Fibroblast of skin of right biceps (primary cell): ENCODE data around the gene SEPTIN7.
"Not testable (repeated sequence)": the region's sequence is repeated elsewhere in the genome, so short reads cannot be mapped to it uniquely, and the experiment has no call there.

Experiments used
- DNase-seq: peaks from one replicate; pipeline ENCODE4 v3.0.0-alpha.2; 2013

The SEPTIN7 gene

GRCh38 chr7:35800718-35801391 lies at the start of gene SEPTIN7:
TSS of gene SEPTIN7 (plus strand) at chr7:35801057. CDS start at chr7:35801210, 153 bp downstream.
- DNase-seq = peak; percentile 99

DNA sequence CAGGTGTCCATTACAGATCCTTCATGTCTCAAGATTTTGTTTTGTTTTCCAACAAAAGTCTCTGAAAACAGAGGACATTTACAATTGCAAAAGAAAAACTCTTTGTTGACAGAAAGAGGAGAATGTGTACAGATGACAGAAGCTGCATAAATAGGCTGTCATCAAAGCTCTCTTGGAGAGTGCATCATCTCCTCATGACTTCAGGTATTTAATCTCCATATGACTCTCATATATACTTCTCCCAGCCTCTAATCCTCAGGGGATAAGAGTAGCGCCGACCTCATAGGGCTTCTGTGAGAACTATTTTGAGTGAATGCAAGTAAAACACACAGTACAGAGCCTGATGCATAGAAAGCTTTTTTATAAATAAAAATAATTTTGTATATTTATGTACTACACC lies 48.1 kb upstream of the SEPTIN7 start:
- no peak for DNase-seq

GRCh38 chr7:35753761-35754603 lies 46.9 kb upstream of the SEPTIN7 start:
- no peak for DNase-seq

DNA sequence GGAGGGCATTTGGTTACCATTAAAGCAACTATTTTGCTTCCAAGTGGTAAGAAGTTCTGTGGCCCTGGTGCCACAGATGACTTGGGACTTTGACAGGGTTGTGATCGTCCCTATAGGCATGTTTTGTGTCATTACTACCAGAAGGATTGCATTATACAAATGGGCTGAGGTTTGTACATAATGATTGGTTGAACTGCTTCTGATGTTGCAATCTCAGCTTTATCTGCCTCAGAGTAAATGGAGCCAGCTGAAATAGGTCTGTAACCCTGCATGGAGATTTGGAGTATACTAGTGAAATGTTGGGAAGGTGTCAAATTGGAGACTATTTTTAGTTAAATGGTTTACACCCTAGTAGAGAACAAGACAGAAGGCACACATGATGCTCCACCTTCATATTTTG lies 46.1 kb upstream of the SEPTIN7 start:
- no peak for DNase-seq

GRCh38 chr7:35755711-35756110 lies 45.1 kb upstream of the SEPTIN7 start:
- no peak for DNase-seq

- DNase-seq = not testable (repeated sequence)
Measured at GRCh38 chr7:35756453-35756852, 44.4 kb upstream of the SEPTIN7 start.

DNA sequence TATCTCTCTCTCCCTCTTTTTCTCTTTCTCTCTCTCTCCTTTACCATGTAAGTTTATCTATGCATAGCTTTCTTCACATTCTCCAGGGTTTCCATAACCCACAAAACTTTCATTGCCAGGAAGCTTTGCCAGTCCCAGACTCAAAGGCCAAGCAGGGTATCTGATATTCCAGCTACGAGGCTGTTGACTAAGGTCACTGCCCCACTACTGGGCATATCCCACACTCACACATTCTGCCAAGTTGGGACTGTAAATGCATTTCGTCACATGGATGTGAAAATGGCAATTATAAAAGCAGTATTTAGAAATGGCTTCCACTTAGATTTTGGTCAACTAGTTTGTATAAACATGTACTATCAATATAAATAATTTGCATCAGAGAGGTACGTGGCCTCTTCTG lies 43.3 kb upstream of the SEPTIN7 start:
- DNase-seq = no peak

DNA sequence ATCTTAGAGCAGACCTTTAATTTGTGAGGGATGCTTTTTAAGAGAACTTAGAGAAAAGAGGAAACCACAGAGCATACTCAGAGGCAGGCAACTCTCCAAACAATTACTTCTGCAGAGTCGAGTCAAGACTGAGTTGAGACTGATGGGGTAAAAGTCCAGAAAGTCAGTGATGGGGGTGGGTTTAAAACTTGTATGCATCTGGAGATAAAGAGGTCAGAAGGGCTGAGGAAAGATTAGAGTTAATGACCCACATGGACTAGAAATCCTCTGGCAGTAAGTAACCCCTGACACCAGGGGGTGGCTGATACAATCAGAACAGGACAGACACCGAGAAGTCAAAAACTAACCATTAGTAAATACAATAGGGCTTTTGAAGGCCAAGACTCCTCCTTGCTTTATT lies 42.4 kb upstream of the SEPTIN7 start:
- DNase-seq = no peak

DNA sequence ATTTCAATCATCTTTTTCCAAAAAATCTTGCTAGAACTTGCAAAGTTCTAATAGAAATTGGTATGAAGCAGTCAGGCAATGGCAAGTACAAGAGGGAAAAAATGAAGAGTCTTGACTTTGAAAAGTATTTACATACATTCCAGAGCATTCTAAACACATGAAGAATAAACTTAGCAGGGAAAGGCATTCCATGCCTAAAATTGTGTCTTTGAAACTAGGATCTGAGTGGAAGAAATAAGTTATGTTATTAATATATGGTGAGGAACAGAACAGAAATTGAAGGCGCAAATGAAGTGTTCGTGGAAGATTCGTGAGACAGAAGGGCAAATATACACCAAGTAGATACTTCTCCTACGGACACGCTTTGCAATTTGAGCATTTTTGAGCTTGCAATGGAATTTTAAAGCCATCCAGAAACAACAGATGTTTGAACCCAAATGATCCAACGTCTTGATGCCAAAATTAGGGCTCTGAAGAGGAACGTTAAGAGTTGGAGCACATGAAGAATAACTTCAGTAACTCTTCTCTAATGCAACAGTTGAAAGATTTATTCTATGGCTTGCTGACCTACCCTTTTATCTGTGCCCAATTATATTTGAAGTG lies 40.6 kb upstream of the SEPTIN7 start:
- DNase-seq = no peak

DNA sequence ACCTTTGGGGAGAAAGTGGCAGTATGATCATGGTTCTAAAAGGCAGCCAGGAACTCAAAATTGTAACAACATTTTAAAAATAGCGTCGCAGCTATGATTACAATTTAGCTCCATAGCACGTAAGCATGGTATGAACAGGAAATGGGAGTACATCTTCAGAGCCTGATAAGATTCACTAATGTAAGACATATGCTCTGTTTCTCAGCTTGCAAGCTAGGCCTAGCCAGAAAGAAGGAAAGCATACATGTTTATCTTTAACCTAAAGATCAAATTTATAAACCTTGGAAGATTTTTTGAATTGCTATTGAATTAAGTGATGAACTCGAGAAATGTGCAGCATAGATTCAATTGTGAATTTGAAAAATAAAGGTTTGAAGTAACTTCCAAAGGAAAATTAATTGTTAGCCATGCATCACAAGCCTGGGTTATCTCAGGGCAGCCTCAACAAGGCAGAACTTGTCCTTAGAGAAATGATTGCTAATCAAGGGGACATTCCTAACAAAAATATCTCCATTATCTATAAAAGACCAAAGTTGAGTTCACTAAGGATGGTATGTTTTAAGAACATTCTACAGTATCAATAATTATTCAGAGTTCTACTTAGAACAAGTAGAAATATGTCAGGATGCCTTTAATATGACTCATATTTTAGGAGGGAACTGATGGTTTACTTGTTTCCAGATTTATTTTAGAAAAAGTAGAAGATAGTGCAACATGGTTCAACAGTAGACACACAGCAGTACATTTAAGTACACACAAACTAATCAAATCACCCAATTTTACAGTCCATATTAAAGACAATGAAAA lies 38.8 kb upstream of the SEPTIN7 start:
- peak; percentile 77 for DNase-seq

- DNase-seq = no peak
Measured at GRCh38 chr7:35762781-35763180, 38.1 kb upstream of the SEPTIN7 start.

GRCh38 chr7:35768346-35768745 lies 32.5 kb upstream of the SEPTIN7 start:
- DNase-seq = no peak

DNA sequence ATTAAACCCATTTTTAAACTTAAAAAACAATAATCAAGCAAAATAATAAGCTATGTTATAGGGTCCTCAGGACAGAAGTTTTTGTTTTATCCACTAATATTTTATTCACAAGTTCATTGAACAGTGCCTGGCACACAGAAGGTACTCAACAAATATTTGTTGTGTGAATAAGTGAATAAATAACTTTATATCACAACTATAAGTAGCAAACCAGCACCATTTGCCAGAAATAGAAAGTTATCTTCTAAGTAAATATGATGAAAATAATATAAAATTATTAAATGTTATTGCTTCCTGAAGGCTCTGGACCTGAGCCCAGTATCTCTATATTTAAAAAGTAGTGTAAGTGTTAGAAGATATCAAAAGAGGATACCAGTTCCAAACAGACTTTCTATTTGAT lies 29.1 kb upstream of the SEPTIN7 start:
- DNase-seq = no peak

- DNase-seq = no peak
Measured at GRCh38 chr7:35773994-35774393, 26.9 kb upstream of the SEPTIN7 start.

- no peak for DNase-seq
Measured at GRCh38 chr7:35776686-35777085, 24.2 kb upstream of the SEPTIN7 start.

DNA sequence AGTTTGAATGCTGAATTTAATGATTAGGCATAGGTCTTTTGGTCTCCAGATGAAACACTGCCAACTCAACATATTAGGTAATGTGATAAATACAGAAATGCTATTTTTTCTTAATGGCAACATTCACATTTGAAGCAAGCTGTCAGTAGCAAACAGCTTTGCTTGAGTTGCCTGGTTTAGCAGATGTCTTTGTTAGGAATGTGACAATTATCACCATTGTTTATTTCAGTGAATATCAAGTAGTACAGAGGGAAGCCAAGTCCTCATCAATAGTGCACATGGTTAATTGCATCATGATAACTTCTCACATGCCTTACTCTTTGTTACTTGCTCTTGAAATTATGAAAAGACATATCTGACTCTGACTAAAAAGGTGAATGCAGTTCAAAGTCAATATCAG lies 23.7 kb upstream of the SEPTIN7 start:
- no peak for DNase-seq

- no peak for DNase-seq
Measured at GRCh38 chr7:35780070-35780469, 20.8 kb upstream of the SEPTIN7 start.

GRCh38 chr7:35781200-35781701 lies 19.6 kb upstream of the SEPTIN7 start:
- no peak for DNase-seq

GRCh38 chr7:35781767-35782515 lies 18.9 kb upstream of the SEPTIN7 start:
- no peak for DNase-seq

DNA sequence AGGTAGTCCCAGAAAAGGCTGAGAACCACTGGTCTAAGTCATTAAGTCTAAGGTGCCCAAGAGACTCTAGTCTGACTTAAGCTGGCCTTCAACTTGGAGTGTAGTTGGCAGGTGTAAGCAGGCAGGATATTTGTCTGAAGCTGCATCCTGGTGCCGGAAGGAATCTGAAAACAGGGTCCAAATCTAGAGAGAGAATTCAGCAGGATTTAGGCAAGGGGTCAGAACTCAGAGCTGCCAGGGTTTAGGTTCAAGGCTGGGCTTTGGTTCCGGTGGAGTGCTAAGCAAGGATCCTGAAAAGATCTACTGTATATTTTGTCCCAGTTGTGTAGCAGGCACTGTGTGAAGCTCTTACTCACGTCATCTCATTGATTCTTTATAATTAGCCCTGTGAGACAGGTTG lies 16.5 kb upstream of the SEPTIN7 start:
- no peak for DNase-seq

DNA sequence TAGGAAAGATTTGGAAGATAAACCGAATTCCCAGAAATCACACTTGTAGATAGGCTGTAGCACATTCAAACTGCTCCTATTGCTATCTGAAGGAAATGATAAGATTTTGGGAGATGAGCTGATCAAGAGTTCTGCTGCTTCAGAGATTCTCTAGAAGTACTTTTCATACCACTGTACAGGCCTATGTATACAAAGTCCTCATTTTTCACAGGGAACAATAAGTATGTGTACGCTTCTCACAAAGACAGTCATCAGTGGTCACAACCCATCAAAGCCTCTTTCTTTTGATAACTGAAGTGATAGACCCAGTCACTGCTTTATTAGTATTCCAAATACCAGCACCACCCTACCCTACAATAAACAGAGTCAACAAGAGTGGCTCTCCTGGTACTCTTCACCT lies 15.6 kb upstream of the SEPTIN7 start:
- no peak for DNase-seq

GRCh38 chr7:35787925-35788324 lies 12.9 kb upstream of the SEPTIN7 start:
- DNase-seq = no peak
